ENCODE data around the gene GRIPAP1.

Gene GRIPAP1

DNA sequence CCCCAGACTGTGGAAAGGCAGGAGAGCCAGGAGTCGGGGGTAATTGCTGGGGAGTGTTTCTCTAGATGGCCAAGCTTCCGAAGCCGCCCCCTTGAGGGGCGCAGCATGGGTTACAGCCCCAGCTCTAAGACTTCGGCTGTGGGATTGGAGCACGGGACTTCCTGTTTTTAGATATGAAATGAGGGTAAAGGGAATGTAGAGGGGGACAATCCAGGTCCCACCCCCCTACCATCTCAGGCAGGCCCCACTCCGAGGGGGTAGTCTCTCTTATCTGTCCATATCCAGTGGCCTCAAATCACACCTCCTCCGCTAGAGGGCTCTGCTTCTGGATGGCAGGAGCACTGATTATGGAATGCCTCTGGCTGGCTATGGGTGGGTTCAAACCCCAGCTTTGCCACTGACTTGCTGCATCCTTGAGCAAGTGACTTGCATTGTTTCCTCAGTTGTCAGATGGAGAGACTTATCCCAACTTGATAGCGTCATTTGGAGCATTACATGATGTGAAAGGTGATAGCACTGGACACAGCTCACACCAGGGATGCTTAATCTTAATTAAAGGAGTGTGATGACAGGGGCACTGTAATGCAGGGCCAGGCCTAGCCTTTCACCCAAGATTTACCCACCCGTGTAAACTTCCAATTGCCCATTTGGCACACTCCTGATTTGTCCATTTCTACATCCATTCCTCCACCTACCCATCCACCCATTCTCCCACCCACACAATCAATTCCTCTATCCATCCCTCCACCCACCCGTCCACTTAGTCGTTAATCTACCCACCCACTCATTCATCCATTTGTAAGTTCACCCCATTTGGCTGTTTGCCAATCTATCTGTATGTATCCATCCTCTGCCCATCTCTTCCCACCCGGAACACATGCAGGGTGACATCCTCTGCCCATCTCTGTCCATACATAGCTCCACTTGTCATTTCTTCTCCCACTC lies 29.6 kb downstream of the GRIPAP1 start:
- Mint-ChIP-seq H3K27ac (no peak overlapping the region), H3K36me3 (ENCODE audit: low read depth) (peaks cover 14% of the 10 kb centered on the region), H3K27me3 (ENCODE audit: low read depth, poor library complexity) (peaks cover 2% of the 10 kb centered on the region), H3K4me1 (peaks cover 22% of the 10 kb centered on the region), H3K4me3 (peak overlapping the region; percentile 57), H3K9me3 (peaks cover 48% of the 10 kb centered on the region)
- DNase-seq: peak; percentile 16
- peak; percentile 36 for TF ChIP-seq CTCF (IDR thresholded peaks at IDR 0.05)

DNA sequence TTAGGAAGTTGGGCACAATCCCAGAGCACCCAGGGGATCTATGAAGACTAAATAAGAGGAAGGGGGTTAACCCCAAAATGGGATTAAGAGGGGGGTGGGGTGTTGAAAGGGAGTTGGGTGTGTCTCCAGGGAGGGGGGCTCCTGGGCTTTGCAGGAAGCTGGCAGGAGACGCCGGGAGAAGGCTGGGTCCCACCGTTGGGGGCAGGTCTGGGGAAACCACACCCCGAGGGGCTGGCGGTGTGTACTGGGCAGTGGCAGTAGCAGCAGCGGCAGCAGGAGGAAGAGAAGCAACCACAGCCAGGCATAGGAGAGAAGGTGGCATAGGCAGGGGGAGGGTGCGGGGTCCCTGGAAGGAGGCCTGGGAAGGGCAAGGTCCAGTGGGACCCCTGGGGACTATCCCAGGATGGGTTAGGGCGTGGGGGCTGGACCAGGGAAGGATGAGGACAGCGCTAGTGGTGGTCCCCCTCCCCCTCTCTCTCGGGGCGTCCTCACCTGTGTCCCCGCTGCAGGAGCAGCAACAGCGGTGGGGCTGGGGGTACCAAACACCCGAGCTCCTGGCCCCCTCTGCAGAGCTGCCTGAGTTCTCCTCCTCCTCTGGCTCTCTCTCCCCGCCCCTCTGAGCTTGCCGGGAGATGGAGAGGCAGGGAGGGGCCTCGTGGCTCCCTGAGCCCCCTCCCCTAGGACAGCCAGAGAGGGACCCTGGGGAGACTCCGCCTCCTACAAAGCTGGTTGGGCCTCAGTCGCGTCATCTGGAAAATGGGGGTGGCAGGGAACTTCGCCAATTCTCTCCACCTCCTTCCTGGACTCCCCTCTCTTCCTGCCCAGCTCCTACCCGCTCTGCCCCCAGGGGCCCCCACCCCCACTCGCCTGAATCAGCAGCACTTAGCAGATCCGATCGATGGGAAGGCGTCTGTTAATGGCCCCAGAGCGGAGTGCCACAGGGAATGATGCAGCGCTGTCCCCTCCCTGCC lies 30.5 kb downstream of the GRIPAP1 start, which contains the start of gene KCND1:
Gene KCND1 (minus strand): TSS at position 596 of the 971 bp plus-strand sequence. CDS start 1,573 bp downstream, outside the sequence.
- TF ChIP-seq CTCF (IDR thresholded peaks at IDR 0.05): no peak
- H3K27ac Mint-ChIP-seq: peak within 1 kb of the TSS; percentile 71
- H3K36me3 Mint-ChIP-seq (ENCODE audit: low read depth): peaks cover 14% of the 10 kb centered on the region
- peaks cover 22% of the 10 kb centered on the region for H3K4me1 Mint-ChIP-seq
- H3K9me3 Mint-ChIP-seq: peaks cover 50% of the 10 kb centered on the region
- peak within 1 kb of the TSS; percentile 57 for H3K4me3 Mint-ChIP-seq
- DNase-seq: peak; percentile 14
- H3K27me3 Mint-ChIP-seq (ENCODE audit: low read depth, poor library complexity): peaks cover 2% of the 10 kb centered on the region

DNA sequence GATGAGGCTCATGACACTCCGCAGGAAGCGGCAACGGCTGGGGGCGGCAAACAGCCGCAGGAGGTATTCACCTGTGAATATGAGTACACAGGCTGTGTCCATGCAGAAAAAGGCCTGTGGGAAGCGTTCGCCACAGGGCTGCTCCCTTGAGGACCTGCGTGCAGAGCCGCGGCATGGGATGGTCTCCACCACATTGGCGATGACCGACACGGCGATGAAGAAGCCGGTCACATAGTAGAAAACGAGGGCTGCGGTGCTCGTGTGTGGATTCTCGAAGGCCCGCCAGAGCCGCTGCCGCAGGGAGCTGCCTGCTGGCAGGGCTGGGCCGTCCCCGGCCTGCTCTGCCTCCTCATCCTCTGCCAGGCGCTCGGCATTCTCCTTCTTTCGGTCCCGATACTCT lies 32.6 kb downstream of the GRIPAP1 start:
- Mint-ChIP-seq H3K36me3 (ENCODE audit: low read depth) (peaks cover 2% of the 10 kb centered on the region), H3K9me3 (peaks cover 45% of the 10 kb centered on the region)

GRCh38 chrX:48968377-48968776 lies 33.7 kb downstream of the GRIPAP1 start:
- TF ChIP-seq CTCF (IDR thresholded peaks at IDR 0.05): no peak
- peaks cover 2% of the 10 kb centered on the region for H3K27me3 Mint-ChIP-seq (ENCODE audit: low read depth, poor library complexity)
- H3K36me3 Mint-ChIP-seq (ENCODE audit: low read depth): peaks cover 5% of the 10 kb centered on the region
- H3K4me3 Mint-ChIP-seq: no peak overlapping the region
- H3K27ac Mint-ChIP-seq: no peak overlapping the region
- H3K4me1 Mint-ChIP-seq: peaks cover 25% of the 10 kb centered on the region
- H3K9me3 Mint-ChIP-seq: peaks cover 51% of the 10 kb centered on the region
- no peak for DNase-seq

More for the DNA sequence above, 32.6 kb downstream of the GRIPAP1 start:
- Mint-ChIP-seq H3K4me1 (peaks cover 22% of the 10 kb centered on the region), H3K4me3 (no peak overlapping the region), H3K27ac (no peak overlapping the region), H3K27me3 (ENCODE audit: low read depth, poor library complexity) (peaks cover 2% of the 10 kb centered on the region)
- DNase-seq: no peak
- no peak for TF ChIP-seq CTCF (IDR thresholded peaks at IDR 0.05)

DNA sequence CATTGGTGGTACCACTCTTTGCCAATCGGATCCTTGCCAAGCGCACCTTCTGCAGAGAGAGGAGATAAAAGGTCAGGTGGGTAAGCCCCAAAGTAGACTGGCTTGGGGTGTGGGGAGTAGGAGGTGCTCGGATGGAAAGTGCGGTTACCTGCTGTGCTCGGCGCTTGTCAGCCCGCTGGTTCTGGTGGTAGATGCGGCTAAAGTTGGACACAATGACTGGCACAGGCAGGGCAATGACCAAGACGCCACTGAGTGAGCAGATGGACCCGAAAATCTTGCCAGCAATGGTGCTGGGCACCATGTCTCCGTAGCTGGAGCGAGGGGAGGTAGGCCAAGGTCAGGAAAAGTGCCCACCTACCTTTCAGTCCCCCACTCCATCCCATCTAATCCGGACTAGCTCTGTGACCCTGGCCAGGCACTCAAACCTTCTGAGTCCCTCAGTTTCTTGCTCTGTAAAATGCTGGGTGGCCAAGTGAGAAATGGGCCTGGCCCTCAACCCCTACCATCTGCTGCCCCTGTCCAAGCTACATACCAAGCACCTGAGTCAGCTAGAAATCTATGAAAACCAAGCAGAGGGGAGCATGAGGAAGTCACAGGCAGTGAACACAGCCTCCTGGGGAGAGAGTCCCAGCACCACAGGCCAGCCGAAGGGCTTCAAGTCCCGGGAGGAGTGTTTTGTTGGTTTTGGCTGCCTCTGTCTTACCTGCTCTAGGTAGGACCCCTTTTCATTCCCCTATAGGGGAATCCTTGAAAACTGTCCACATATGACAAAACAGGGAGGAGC lies 35.1 kb downstream of the GRIPAP1 start:
- H3K27me3 Mint-ChIP-seq (ENCODE audit: low read depth, poor library complexity): peaks cover 2% of the 10 kb centered on the region
- peaks cover 41% of the 10 kb centered on the region for H3K9me3 Mint-ChIP-seq
- no peak overlapping the region for H3K4me3 Mint-ChIP-seq
- TF ChIP-seq CTCF (IDR thresholded peaks at IDR 0.05): no peak
- no peak overlapping the region for H3K27ac Mint-ChIP-seq
- H3K36me3 Mint-ChIP-seq (ENCODE audit: low read depth): peaks cover 5% of the 10 kb centered on the region
- no peak for DNase-seq
- H3K4me1 Mint-ChIP-seq: peaks cover 18% of the 10 kb centered on the region
